BJ (cell line): ENCODE results near the gene TXN2. TPM values are rescaled to one million over a fixed set of nuclear protein-coding genes. Genes with fewer than 3 reads are reported as not detected.

ENCODE experiments used
- CTCF ChIA-PET: fragments of 350-600 bp; formaldehyde crosslinking; extraction: SDS; loops from one replicate; lab custom pipeline; 2021; ENCODE audit warnings: antibody characterized with exemption, inconsistent platforms; lab: Yijun Ruan, JAX
- POLR2A ChIA-PET: fragments of 300-600 bp; sonication (Branson Sonifier 250); formaldehyde crosslinking; extraction: SDS; loops from one replicate; lab custom pipeline; 2021; ENCODE audit warnings: antibody characterized with exemption; lab: Charles Lee
- DNase-seq: peaks from one replicate; pipeline ENCODE4 v3.0.0-alpha.2; 2011; ENCODE audit warnings: low read depth
- H3K27me3 ChIP-seq: 2 replicates; pipeline ENCODE4 v1.6.0; 2011; ENCODE audit warnings: low read length; ENCODE audit not compliant: control insufficient read depth, insufficient read depth
- H3K36me3 ChIP-seq: 2 replicates; pipeline ENCODE4 v1.5.1; 2011; ENCODE audit warnings: low read length; ENCODE audit not compliant: control insufficient read depth, insufficient read depth
- H3K4me3 ChIP-seq: 2 replicates; pipeline ENCODE4 v1.5.1; 2011; ENCODE audit warnings: low read depth, mild to moderate bottlenecking, control low read depth, low read length
- CTCF ChIP-seq: IDR thresholded peaks from 2 replicates; pipeline ENCODE4 v1.5.1; 2011; ENCODE audit warnings: low read depth, mild to moderate bottlenecking, control low read depth, inconsistent platforms, low read length, moderate library complexity; ENCODE audit not compliant: insufficient read depth
- polyA plus RNA-seq: library from polyadenylated mRNA; depleted of rRNA; stranded (reverse); fragments of >200 nt; gene quantifications from 2 replicates; pipeline ENCODE4 v1.2.3, GENCODE V29; 2011; rRNA removed
- small RNA-seq: library from RNA; depleted of rRNA; stranded (forward); fragments of <200 nt; gene quantifications from one replicate; pipeline ENCODE3, GENCODE V24; 2012; ENCODE audit warnings: low replicate concordance, low read depth; ENCODE audit not compliant: insufficient read length

TXN2 gene
- polyA plus RNA-seq, 1 experiment, result 192 TPM

GRCh38 chr22:36417281-36417686 is 64.2 kb downstream of the TXN2 start:
- Histone ChIP-seq H3K27me3 (no peaks in the 10 kb centered on the region), H3K4me3 (no peak overlapping the region), H3K36me3 (no peaks in the 10 kb centered on the region)
- POLR2A ChIA-PET, result no interaction called here
- CTCF ChIA-PET, result interaction anchor here (1.1 kb wide), 1 partner anchor 53 kb away, joined by 3 read pairs; no protein-coding TSS in a partner anchor
- TF ChIP-seq CTCF, result no peak
- DNase-seq, result no peak

Small RNA genes lying within 50 kb of the gene (small RNA-seq; reads per million reads assigned to genes)
- gene RF00019, result not detected

Other genes starting within 250 kb of the TXN2 start
- gene APOL2, start 242.1 kb downstream of the TXN2 start, polyA plus RNA-seq, result 24.5 and 27.8 TPM in 2 replicates
- gene APOL1, start 228.5 kb downstream of the TXN2 start, polyA plus RNA-seq, result 1.5 and 1.9 TPM in 2 replicates
- gene MYH9, start 93.7 kb downstream of the TXN2 start, polyA plus RNA-seq, result 262 and 340 TPM in 2 replicates
- 1.6 and 3.2 TPM in 2 replicates for gene FOXRED2, start 25.4 kb upstream of the TXN2 start, polyA plus RNA-seq
- 420 and 505 TPM in 2 replicates for gene EIF3D, start 47.5 kb upstream of the TXN2 start, polyA plus RNA-seq
- not detected in 2 replicates for gene CACNG2, start 222.1 kb upstream of the TXN2 start, polyA plus RNA-seq